Activated CD4-positive, alpha-beta memory T cell treated with anti-CD3 and anti-CD28 coated beads, Interleukin-2, amount 10 ng/mL, durations not matched to agents 7 days and 5 days (primary cell): ENCODE results near the gene KRTAP4-9. TPM values are rescaled to one million over a fixed set of nuclear protein-coding genes. Genes with fewer than 3 reads are reported as not detected.
"Not testable (repeated sequence)": the region's sequence is repeated elsewhere in the genome, so short reads cannot be mapped to it uniquely, and the experiment has no call there.

Experiments used
- CTCF ChIA-PET: fragments of 350-600 bp; sonication (Branson Sonifier 250); formaldehyde crosslinking; loops from one replicate; lab custom pipeline; 2021; ENCODE audit warnings: antibody characterized with exemption, inconsistent platforms; lab: Charles Lee
- POLR2A ChIA-PET: fragments of 350-600 bp; sonication (Branson Sonifier 250); formaldehyde crosslinking; loops from one replicate; lab custom pipeline; 2021; ENCODE audit warnings: antibody characterized with exemption; lab: Charles Lee
- DNase-seq: peaks from one replicate; pipeline ENCODE4 v3.0.0-alpha.2; 2020
- H3K27ac Mint-ChIP-seq: one replicate; pipeline ENCODE4 v1.8.0; 2021; ENCODE audit warnings: mild to moderate bottlenecking, mixed read lengths
- H3K27me3 Mint-ChIP-seq: one replicate; pipeline ENCODE4 v1.8.0; 2021; ENCODE audit warnings: mixed read lengths
- H3K36me3 Mint-ChIP-seq: one replicate; pipeline ENCODE4 v1.8.0; 2021; ENCODE audit warnings: low read depth, mixed read lengths
- H3K4me1 Mint-ChIP-seq: one replicate; pipeline ENCODE4 v1.8.0; 2021; ENCODE audit warnings: mixed read lengths
- H3K4me3 Mint-ChIP-seq: one replicate; pipeline ENCODE4 v1.8.0; 2021; ENCODE audit warnings: mild to moderate bottlenecking, mixed read lengths
- H3K9me3 Mint-ChIP-seq: one replicate; pipeline ENCODE4 v1.8.0; 2021; ENCODE audit warnings: mixed read lengths
- total RNA-seq, 2 experiments: library from RNA; stranded (reverse); gene quantifications; one replicate each; pipeline ENCODE4 v1.2.3, GENCODE V29; 2021

KRTAP4-9 gene
- total RNA-seq, 2 experiments from 2014 or later: not detected

GRCh38 chr17:41125064-41125463, 19.9 kb downstream of the KRTAP4-9 start:
- ChIA-PET POLR2A (no interaction called here), CTCF (no interaction called here)
- Mint-ChIP-seq H3K27me3 (peaks cover 4% of the 10 kb centered on the region), H3K9me3 (peaks cover 1% of the 10 kb centered on the region), H3K27ac (no peak overlapping the region), H3K4me3 (no peak overlapping the region), H3K4me1 (peaks cover 12% of the 10 kb centered on the region), H3K36me3 (no peaks in the 10 kb centered on the region)
- no peak for DNase-seq

- CTCF ChIA-PET: no interaction called here
- Mint-ChIP-seq H3K36me3 (no peaks in the 10 kb centered on the region), H3K4me1 (peaks cover 8% of the 10 kb centered on the region), H3K27me3 (peaks cover 4% of the 10 kb centered on the region), H3K4me3 (no peak overlapping the region), H3K9me3 (no peaks in the 10 kb centered on the region), H3K27ac (no peak overlapping the region)
- POLR2A ChIA-PET: no interaction called here
- no peak for DNase-seq
Observed at GRCh38 chr17:41126412-41126811, 21.2 kb downstream of the KRTAP4-9 start.

GRCh38 chr17:41127371-41127770, 22.2 kb downstream of the KRTAP4-9 start:
- ChIA-PET POLR2A (no interaction called here), CTCF (no interaction called here)
- H3K27me3 Mint-ChIP-seq: peaks cover 4% of the 10 kb centered on the region
- H3K9me3 Mint-ChIP-seq: no peaks in the 10 kb centered on the region
- DNase-seq: no peak
- H3K4me3 Mint-ChIP-seq: no peak overlapping the region
- H3K36me3 Mint-ChIP-seq: no peaks in the 10 kb centered on the region
- no peak overlapping the region for H3K27ac Mint-ChIP-seq
- H3K4me1 Mint-ChIP-seq: peaks cover 8% of the 10 kb centered on the region

- H3K36me3 Mint-ChIP-seq: no peaks in the 10 kb centered on the region
- H3K9me3 Mint-ChIP-seq: no peaks in the 10 kb centered on the region
- H3K4me1 Mint-ChIP-seq: no peaks in the 10 kb centered on the region
- DNase-seq: no peak
- H3K27ac Mint-ChIP-seq: no peak overlapping the region
- H3K4me3 Mint-ChIP-seq: no peak overlapping the region
- no peaks in the 10 kb centered on the region for H3K27me3 Mint-ChIP-seq
- ChIA-PET POLR2A (no interaction called here), CTCF (no interaction called here)
Observed at GRCh38 chr17:41131979-41132378, 26.8 kb downstream of the KRTAP4-9 start.

GRCh38 chr17:41133880-41134735, 28.9 kb downstream of the KRTAP4-9 start:
- Mint-ChIP-seq H3K4me3 (no peak overlapping the region), H3K4me1 (no peaks in the 10 kb centered on the region), H3K36me3 (no peaks in the 10 kb centered on the region), H3K9me3 (peaks cover 2% of the 10 kb centered on the region), H3K27me3 (peaks cover 2% of the 10 kb centered on the region), H3K27ac (no peak overlapping the region)
- DNase-seq: no peak
- ChIA-PET CTCF (no interaction called here), POLR2A (no interaction called here)

GRCh38 chr17:41139865-41140264, 34.7 kb downstream of the KRTAP4-9 start:
- H3K4me3 Mint-ChIP-seq, CTCF ChIA-PET, H3K4me1 Mint-ChIP-seq: not testable (repeated sequence)

GRCh38 chr17:41140360-41141131, 35.4 kb downstream of the KRTAP4-9 start, which contains the start of gene KRTAP4-6:
KRTAP4-6 (minus strand) TSS chr17:41140544; CDS start chr17:41140487, 57 bp downstream.
- H3K36me3 Mint-ChIP-seq: peaks cover 3% of the 10 kb centered on the region
- CTCF ChIA-PET: no interaction called here
- peaks cover 2% of the 10 kb centered on the region for H3K27me3 Mint-ChIP-seq
- DNase-seq: no peak
- H3K9me3 Mint-ChIP-seq: peaks cover 15% of the 10 kb centered on the region
- H3K27ac Mint-ChIP-seq: no peak within 1 kb of the TSS
- H3K4me3 Mint-ChIP-seq: no peak within 1 kb of the TSS
- POLR2A ChIA-PET: no interaction called here
- no peaks in the 10 kb centered on the region for H3K4me1 Mint-ChIP-seq

More at GRCh38 chr17:41139865-41140264, 34.7 kb downstream of the KRTAP4-9 start:
- H3K27ac Mint-ChIP-seq, H3K36me3 Mint-ChIP-seq, POLR2A ChIA-PET, H3K27me3 Mint-ChIP-seq, DNase-seq: not testable (repeated sequence)
- H3K9me3 Mint-ChIP-seq: peaks cover 15% of the 10 kb centered on the region

- H3K36me3 Mint-ChIP-seq: peaks cover 3% of the 10 kb centered on the region
- no peak overlapping the region for H3K27ac Mint-ChIP-seq
- H3K4me3 Mint-ChIP-seq: no peak overlapping the region
- ChIA-PET CTCF (no interaction called here), POLR2A (no interaction called here)
- no peaks in the 10 kb centered on the region for H3K4me1 Mint-ChIP-seq
- peaks cover 15% of the 10 kb centered on the region for H3K9me3 Mint-ChIP-seq
- DNase-seq: no peak
- H3K27me3 Mint-ChIP-seq: peaks cover 2% of the 10 kb centered on the region
Observed at GRCh38 chr17:41141361-41141760, 36.2 kb downstream of the KRTAP4-9 start.

- no peaks in the 10 kb centered on the region for H3K4me1 Mint-ChIP-seq
- no peaks in the 10 kb centered on the region for H3K36me3 Mint-ChIP-seq
- H3K27me3 Mint-ChIP-seq: no peaks in the 10 kb centered on the region
- H3K9me3 Mint-ChIP-seq: peaks cover 10% of the 10 kb centered on the region
- POLR2A ChIA-PET: no interaction called here
- CTCF ChIA-PET: no interaction called here
- no peak overlapping the region for H3K4me3 Mint-ChIP-seq
- DNase-seq: no peak
- no peak overlapping the region for H3K27ac Mint-ChIP-seq
Observed at GRCh38 chr17:41144846-41145245, 39.7 kb downstream of the KRTAP4-9 start.

- Mint-ChIP-seq H3K4me1 (no peaks in the 10 kb centered on the region), H3K9me3 (peaks cover 10% of the 10 kb centered on the region), H3K27me3 (no peaks in the 10 kb centered on the region), H3K36me3 (no peaks in the 10 kb centered on the region), H3K27ac (no peak overlapping the region), H3K4me3 (no peak overlapping the region)
- ChIA-PET CTCF (no interaction called here), POLR2A (no interaction called here)
- DNase-seq: no peak
Observed at GRCh38 chr17:41145261-41145660, 40.1 kb downstream of the KRTAP4-9 start.

GRCh38 chr17:41147531-41148204, 42.5 kb downstream of the KRTAP4-9 start:
- Mint-ChIP-seq H3K9me3 (peaks cover 5% of the 10 kb centered on the region), H3K27me3 (no peaks in the 10 kb centered on the region), H3K4me1 (no peaks in the 10 kb centered on the region), H3K36me3 (no peaks in the 10 kb centered on the region), H3K4me3 (no peak overlapping the region), H3K27ac (no peak overlapping the region)
- ChIA-PET CTCF (interaction anchor here (1.0 kb wide), 1 partner anchor 11 kb away, joined by 3 read pairs; no protein-coding TSS in a partner anchor), POLR2A (no interaction called here)
- DNase-seq: no peak

- H3K36me3 Mint-ChIP-seq, DNase-seq, H3K4me3 Mint-ChIP-seq, H3K27me3 Mint-ChIP-seq, CTCF ChIA-PET, POLR2A ChIA-PET, H3K9me3 Mint-ChIP-seq, H3K4me1 Mint-ChIP-seq, H3K27ac Mint-ChIP-seq: not testable (repeated sequence)
Observed at GRCh38 chr17:41148971-41149651, 43.9 kb downstream of the KRTAP4-9 start.

GRCh38 chr17:41149652-41149985, 44.4 kb downstream of the KRTAP4-9 start, which contains the start of gene KRTAP4-5:
KRTAP4-5 (minus strand) TSS chr17:41149825; CDS start chr17:41149767, 58 bp downstream.
- no peaks in the 10 kb centered on the region for H3K9me3 Mint-ChIP-seq
- CTCF ChIA-PET: no interaction called here
- no peak within 1 kb of the TSS for H3K27ac Mint-ChIP-seq
- peaks cover 3% of the 10 kb centered on the region for H3K27me3 Mint-ChIP-seq
- H3K36me3 Mint-ChIP-seq: no peaks in the 10 kb centered on the region
- no peak within 1 kb of the TSS for H3K4me3 Mint-ChIP-seq
- POLR2A ChIA-PET: no interaction called here
- DNase-seq: no peak
- H3K4me1 Mint-ChIP-seq: no peaks in the 10 kb centered on the region
